BE2C (cell line): ENCODE data around the gene LYSMD3. TPM values are rescaled to one million over a fixed set of nuclear protein-coding genes. Genes with fewer than 3 reads are reported as not detected.
"Not testable (repeated sequence)": the region's sequence is repeated elsewhere in the genome, so short reads cannot be mapped to it uniquely, and the experiment has no call there.

Experiments
- DNase-seq: peaks from one replicate; pipeline ENCODE4 v3.0.0-alpha.2; 2020
- H3K27me3 ChIP-seq: fragments of 250-450 bp; sonication (Bioruptor Pico); 2 replicates; pipeline ENCODE4 v1.5.1; 2020; ENCODE audit warnings: mild to moderate bottlenecking
- H3K36me3 ChIP-seq: fragments of 250-450 bp; sonication (Bioruptor Pico); 2 replicates; pipeline ENCODE4 v1.5.1; 2020; ENCODE audit warnings: mild to moderate bottlenecking
- H3K4me1 ChIP-seq: fragments of 250-450 bp; sonication (Bioruptor Pico); 2 replicates; pipeline ENCODE4 v1.5.1; 2020
- H3K4me3 ChIP-seq: 2 replicates; pipeline ENCODE4 v1.5.1; 2011; ENCODE audit warnings: low read depth, low read length
- H3K9me3 ChIP-seq: fragments of 250-450 bp; sonication (Bioruptor Pico); 2 replicates; pipeline ENCODE4 v1.5.1; 2020
- CTCF ChIP-seq: IDR thresholded peaks from 2 replicates; pipeline ENCODE4 v1.5.1; 2012; ENCODE audit warnings: mild to moderate bottlenecking, low read depth, low read length
- polyA plus RNA-seq: library from polyadenylated mRNA; unstranded; fragments of >200 nt; gene quantifications from one replicate; pipeline ENCODE4 v1.2.1, GENCODE V29; 2012; ENCODE audit warnings: low read depth, missing spikeins; ENCODE audit not compliant: insufficient read length, insufficient read depth

LYSMD3 gene
- 8.8 TPM for polyA plus RNA-seq

- H3K9me3 ChIP-seq, result no peaks in the 10 kb centered on the region
- peak; percentile 98 for DNase-seq
- no peak for TF ChIP-seq CTCF
- H3K4me3 ChIP-seq, result peak within 1 kb of the TSS; percentile 97
- H3K4me1 ChIP-seq, result no peaks in the 10 kb centered on the region
- no peaks in the 10 kb centered on the region for H3K36me3 ChIP-seq
- H3K27me3 ChIP-seq, result peaks cover 26% of the 10 kb centered on the region
Measured at GRCh38 chr5:90529194-90529938, at the start of gene LYSMD3. Gene LYSMD3, minus strand, starts transcription at chr5:90529584. Its CDS starts 4,295 bp downstream, at chr5:90525289.

GRCh38 chr5:90576566-90576965, 47.2 kb upstream of the LYSMD3 start:
- H3K9me3 ChIP-seq, H3K4me3 ChIP-seq, H3K36me3 ChIP-seq, H3K27me3 ChIP-seq, H3K4me1 ChIP-seq, DNase-seq: not testable (repeated sequence)

- no peak for DNase-seq
- Histone ChIP-seq H3K9me3 (no peaks in the 10 kb centered on the region), H3K36me3 (no peaks in the 10 kb centered on the region), H3K27me3 (peaks cover 6% of the 10 kb centered on the region), H3K4me3 (no peak overlapping the region), H3K4me1 (no peaks in the 10 kb centered on the region)
- TF ChIP-seq CTCF, result no peak
Measured at GRCh38 chr5:90575712-90576111, 46.3 kb upstream of the LYSMD3 start.

DNA sequence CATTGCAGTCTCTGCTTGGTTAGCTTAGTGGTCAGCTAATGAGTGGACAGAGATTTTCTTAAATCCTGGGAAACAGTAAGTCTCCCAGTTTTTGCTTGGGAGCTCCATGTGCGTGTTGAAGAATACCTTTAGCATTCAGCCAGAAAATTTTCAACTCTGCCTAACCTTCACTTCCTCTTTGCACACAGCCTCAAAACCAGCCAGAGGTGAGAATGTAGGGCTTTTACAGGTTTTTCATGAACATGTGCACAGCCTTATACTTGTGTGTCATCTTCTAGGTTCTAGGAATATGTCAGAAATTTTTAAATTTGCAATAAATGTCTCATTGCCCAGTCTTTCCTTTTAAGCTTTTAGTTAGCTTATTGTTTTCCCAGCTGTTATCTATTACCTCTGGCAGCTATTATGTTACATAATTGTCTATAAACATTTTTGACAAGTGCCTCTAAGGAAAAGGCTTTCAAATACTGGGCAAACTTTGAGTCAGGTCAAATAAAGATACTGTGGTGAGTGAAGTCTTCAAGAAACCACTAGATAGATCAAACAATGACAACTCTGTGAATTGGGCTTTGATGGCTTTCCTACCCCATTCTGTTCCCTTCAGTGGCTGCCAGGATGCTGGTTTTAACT, 41.9 kb upstream of the LYSMD3 start:
- H3K36me3 ChIP-seq, result no peaks in the 10 kb centered on the region
- TF ChIP-seq CTCF, result no peak
- peaks cover 14% of the 10 kb centered on the region for H3K27me3 ChIP-seq
- no peak overlapping the region for H3K4me3 ChIP-seq
- no peak for DNase-seq
- H3K4me1 ChIP-seq, result no peaks in the 10 kb centered on the region
- H3K9me3 ChIP-seq, result no peaks in the 10 kb centered on the region

DNA sequence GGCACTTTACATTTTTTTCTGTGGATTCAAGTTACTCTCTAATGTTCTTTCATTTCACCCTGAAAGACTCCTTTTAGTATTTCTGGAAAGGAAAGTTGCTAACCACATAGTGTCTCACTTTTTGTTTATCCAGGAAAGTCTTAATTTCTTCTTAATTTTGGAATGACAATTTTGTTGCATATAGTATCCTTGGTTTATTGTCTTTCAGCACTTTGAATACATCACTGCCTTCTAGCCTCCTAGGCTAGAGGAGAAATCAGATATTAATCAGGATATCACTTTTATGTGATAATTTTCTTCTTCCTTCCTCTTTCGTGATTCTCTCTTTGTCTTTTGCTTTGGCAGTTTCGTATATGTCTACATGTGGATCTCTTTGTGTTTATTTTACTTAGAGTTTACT, 40.6 kb upstream of the LYSMD3 start:
- Histone ChIP-seq H3K9me3 (no peaks in the 10 kb centered on the region), H3K27me3 (peaks cover 19% of the 10 kb centered on the region), H3K4me1 (no peaks in the 10 kb centered on the region), H3K36me3 (no peaks in the 10 kb centered on the region), H3K4me3 (no peak overlapping the region)
- TF ChIP-seq CTCF, result no peak
- DNase-seq, result no peak

- H3K36me3 ChIP-seq, result no peaks in the 10 kb centered on the region
- no peaks in the 10 kb centered on the region for H3K9me3 ChIP-seq
- H3K4me1 ChIP-seq, result no peaks in the 10 kb centered on the region
- no peak overlapping the region for H3K4me3 ChIP-seq
- no peak for DNase-seq
- no peak for TF ChIP-seq CTCF
- H3K27me3 ChIP-seq, result peaks cover 19% of the 10 kb centered on the region
Measured at GRCh38 chr5:90569084-90569483, 39.7 kb upstream of the LYSMD3 start.
